Measurements from ENCODE around the gene L3MBTL4.
"Not testable (repeated sequence)": the region's sequence is repeated elsewhere in the genome, so short reads cannot be mapped to it uniquely, and the experiment has no call there.

The L3MBTL4 gene

GRCh38 chr18:6111726-6112125, 303.0 kb downstream of the L3MBTL4 start:
- no peak for DNase-seq (ENCODE audit: low read depth in 3 of 3)

- no peak for DNase-seq (ENCODE audit: low read depth in 3 of 3)
Measured at GRCh38 chr18:6109743-6110142, 305.0 kb downstream of the L3MBTL4 start.

GRCh38 chr18:6107794-6108193, 306.9 kb downstream of the L3MBTL4 start:
- DNase-seq (ENCODE audit: low read depth in 3 of 3), result no peak

GRCh38 chr18:6106091-6106685, 308.5 kb downstream of the L3MBTL4 start:
- DNase-seq (ENCODE audit: low read depth in 3 of 3), result no peak

GRCh38 chr18:6103741-6104140, 311.0 kb downstream of the L3MBTL4 start:
- DNase-seq (ENCODE audit: low read depth in 3 of 3), result no peak

- DNase-seq (ENCODE audit: low read depth in 3 of 3), result no peak
Measured at GRCh38 chr18:6096730-6097129, 318.0 kb downstream of the L3MBTL4 start.

- no peak for DNase-seq (ENCODE audit: low read depth in 3 of 3)
Measured at GRCh38 chr18:6088432-6088831, 326.3 kb downstream of the L3MBTL4 start.

GRCh38 chr18:6086731-6087130, 328.0 kb downstream of the L3MBTL4 start:
- no peak for DNase-seq (ENCODE audit: low read depth in 3 of 3)

GRCh38 chr18:6079406-6079805, 335.3 kb downstream of the L3MBTL4 start:
- no peak for DNase-seq (ENCODE audit: low read depth in 3 of 3)

- no peak for DNase-seq (ENCODE audit: low read depth in 3 of 3)
Measured at GRCh38 chr18:6078877-6079276, 335.8 kb downstream of the L3MBTL4 start.

- not testable (repeated sequence) for DNase-seq (ENCODE audit: low read depth in 3 of 3)
Measured at GRCh38 chr18:6072423-6072822, 342.3 kb downstream of the L3MBTL4 start.

GRCh38 chr18:6069539-6069938, 345.2 kb downstream of the L3MBTL4 start:
- no peak for DNase-seq (ENCODE audit: low read depth in 3 of 3)

- no peak for DNase-seq (ENCODE audit: low read depth in 3 of 3)
Measured at GRCh38 chr18:6069103-6069502, 345.6 kb downstream of the L3MBTL4 start.

GRCh38 chr18:6060149-6060548, 354.6 kb downstream of the L3MBTL4 start:
- no peak for DNase-seq (ENCODE audit: low read depth in 3 of 3)

- no peak for DNase-seq (ENCODE audit: low read depth in 3 of 3)
Measured at GRCh38 chr18:6059551-6059950, 355.2 kb downstream of the L3MBTL4 start.

- no peak for DNase-seq (ENCODE audit: low read depth in 3 of 3)
Measured at GRCh38 chr18:6058941-6059340, 355.8 kb downstream of the L3MBTL4 start.

GRCh38 chr18:6057604-6058003, 357.1 kb downstream of the L3MBTL4 start:
- DNase-seq (ENCODE audit: low read depth in 3 of 3), result no peak

- no peak for DNase-seq (ENCODE audit: low read depth in 3 of 3)
Measured at GRCh38 chr18:6056171-6056910, 358.4 kb downstream of the L3MBTL4 start.

GRCh38 chr18:6055711-6056110, 359.0 kb downstream of the L3MBTL4 start:
- DNase-seq (ENCODE audit: low read depth in 3 of 3), result no peak

GRCh38 chr18:6054256-6054842, 360.4 kb downstream of the L3MBTL4 start:
- no peak for DNase-seq (ENCODE audit: low read depth in 3 of 3)

GRCh38 chr18:6052449-6052913, 362.2 kb downstream of the L3MBTL4 start:
- no peak for DNase-seq (ENCODE audit: low read depth in 3 of 3)

- DNase-seq (ENCODE audit: low read depth in 3 of 3), result not testable (repeated sequence)
Measured at GRCh38 chr18:6047596-6047995, 367.1 kb downstream of the L3MBTL4 start.

- DNase-seq (ENCODE audit: low read depth in 3 of 3), result no peak
Measured at GRCh38 chr18:6044773-6045172, 369.9 kb downstream of the L3MBTL4 start.
